ENCODE data around the gene CREBBP. TPM values are rescaled to one million over a fixed set of nuclear protein-coding genes. Genes with fewer than 3 reads are reported as not detected.

Gene CREBBP
- total and polyA plus RNA-seq, 9 donors: 35.6 to 94.5 (median 78.3) TPM

DNA sequence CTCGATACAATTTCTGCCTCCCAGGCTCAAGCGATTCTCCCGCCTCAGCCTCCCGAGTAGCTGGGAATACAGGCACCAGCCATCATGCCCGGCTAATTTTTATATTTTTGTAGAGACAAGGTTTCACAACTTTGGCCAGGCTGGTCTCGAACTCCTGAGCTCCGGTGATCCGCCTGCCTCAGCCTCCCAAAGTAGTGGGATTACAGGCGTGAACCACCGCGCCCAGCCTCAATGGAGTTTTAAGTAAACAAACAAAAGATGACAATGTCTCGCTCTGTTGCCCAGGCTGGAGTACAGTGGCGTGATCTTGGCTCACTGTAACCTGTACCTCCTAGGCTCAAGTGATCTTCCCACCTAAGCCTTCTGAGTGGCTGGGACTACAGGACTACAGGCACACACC is 110.6 kb downstream of the CREBBP start:
- intact Hi-C loops (cut with DNase I): loop anchor here in 1 of 4 donors (10.0 kb wide), 1 partner anchor 105 kb away; no protein-coding TSS in a partner anchor
- Histone ChIP-seq H3K27ac (no peak overlapping the region), H3K4me3 (no peak overlapping the region), H3K36me3 (no peaks in the 10 kb centered on the region), H3K4me1 (ENCODE audit: insufficient read depth) (peaks cover 4% of the 10 kb centered on the region), H3K9me3 (no peaks in the 10 kb centered on the region), H3K27me3 (no peaks in the 10 kb centered on the region)
- no peak for DNase-seq
- 96 to 97% (median 97%) methylated on average over 13 of the region's 13 CpGs for WGBS, 3 donors
- no peak for TF ChIP-seq POLR2A (IDR thresholded peaks at IDR 0.05)
- TF ChIP-seq EP300 (IDR thresholded peaks at IDR 0.05): no peak
- TF ChIP-seq, protein P1, sequence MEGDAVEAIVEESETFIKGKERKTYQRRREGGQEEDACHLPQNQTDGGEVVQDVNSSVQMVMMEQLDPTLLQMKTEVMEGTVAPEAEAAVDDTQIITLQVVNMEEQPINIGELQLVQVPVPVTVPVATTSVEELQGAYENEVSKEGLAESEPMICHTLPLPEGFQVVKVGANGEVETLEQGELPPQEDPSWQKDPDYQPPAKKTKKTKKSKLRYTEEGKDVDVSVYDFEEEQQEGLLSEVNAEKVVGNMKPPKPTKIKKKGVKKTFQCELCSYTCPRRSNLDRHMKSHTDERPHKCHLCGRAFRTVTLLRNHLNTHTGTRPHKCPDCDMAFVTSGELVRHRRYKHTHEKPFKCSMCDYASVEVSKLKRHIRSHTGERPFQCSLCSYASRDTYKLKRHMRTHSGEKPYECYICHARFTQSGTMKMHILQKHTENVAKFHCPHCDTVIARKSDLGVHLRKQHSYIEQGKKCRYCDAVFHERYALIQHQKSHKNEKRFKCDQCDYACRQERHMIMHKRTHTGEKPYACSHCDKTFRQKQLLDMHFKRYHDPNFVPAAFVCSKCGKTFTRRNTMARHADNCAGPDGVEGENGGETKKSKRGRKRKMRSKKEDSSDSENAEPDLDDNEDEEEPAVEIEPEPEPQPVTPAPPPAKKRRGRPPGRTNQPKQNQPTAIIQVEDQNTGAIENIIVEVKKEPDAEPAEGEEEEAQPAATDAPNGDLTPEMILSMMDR (IDR thresholded peaks at IDR 0.05): no peak

DNA sequence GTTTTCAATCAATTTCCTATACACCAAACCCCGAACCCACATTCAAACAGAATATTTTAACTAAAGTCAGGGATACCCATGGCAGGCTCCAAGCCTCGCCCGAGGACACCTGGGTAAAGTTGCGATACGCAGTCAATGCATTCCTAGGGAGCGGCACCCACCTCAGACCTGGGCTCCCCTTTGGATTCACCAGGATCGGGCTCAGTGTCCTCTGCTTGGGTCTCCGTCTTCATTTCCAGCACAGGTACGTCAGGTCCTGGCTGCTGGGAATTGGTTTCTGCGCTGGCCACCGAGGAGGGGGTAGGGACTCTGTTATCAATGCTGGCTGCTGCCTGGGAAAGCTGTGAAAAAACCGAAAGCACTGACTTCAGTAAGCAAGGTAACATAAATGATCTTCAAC is 111.5 kb downstream of the CREBBP start:
- Histone ChIP-seq H3K4me1 (ENCODE audit: insufficient read depth) (peaks cover 2% of the 10 kb centered on the region), H3K9me3 (no peaks in the 10 kb centered on the region), H3K36me3 (no peaks in the 10 kb centered on the region), H3K27me3 (no peaks in the 10 kb centered on the region), H3K4me3 (no peak overlapping the region), H3K27ac (no peak overlapping the region)
- WGBS, 3 donors: 93 to 96% (median 95%) methylated on average over 12 of the region's 12 CpGs
- intact Hi-C loops (cut with DNase I): no loop called here
- no peak for DNase-seq
- TF ChIP-seq EP300 (IDR thresholded peaks at IDR 0.05) (no peak), POLR2A (IDR thresholded peaks at IDR 0.05) (no peak)
- TF ChIP-seq, protein P1 (IDR thresholded peaks at IDR 0.05): no peak

DNA sequence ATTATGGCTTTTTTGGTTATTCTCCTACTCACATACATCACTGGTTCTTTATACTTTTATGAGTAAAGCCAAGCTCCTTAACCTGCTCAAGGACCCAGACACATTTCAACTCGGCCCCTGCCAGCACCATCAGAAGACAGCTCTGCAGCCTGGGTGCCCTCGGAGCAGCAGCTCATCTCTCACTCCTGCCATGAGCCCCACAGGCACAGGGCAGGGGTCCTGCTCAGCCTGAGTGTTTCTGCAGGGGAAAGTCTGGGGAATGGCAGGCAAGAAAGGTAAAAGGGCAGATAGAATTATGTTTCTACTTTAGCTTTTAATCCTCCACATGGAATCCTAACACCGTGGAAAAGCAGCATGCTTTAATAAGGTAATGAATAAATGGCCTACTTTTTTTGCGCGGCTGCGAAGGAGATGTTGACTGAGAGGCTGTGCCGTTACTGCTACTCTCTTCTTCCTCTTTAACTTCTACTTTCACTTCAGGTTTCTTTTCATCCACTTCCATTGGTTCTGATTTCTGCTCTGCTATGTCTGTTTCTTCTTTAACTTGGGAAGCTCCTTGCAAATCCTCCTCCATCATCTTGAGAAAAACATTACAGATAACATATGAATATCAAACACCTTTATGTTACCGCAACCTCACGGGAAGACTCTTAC is 113.1 kb downstream of the CREBBP start:
- Histone ChIP-seq H3K9me3 (no peaks in the 10 kb centered on the region), H3K36me3 (no peaks in the 10 kb centered on the region), H3K4me3 (no peak overlapping the region), H3K27me3 (no peaks in the 10 kb centered on the region), H3K4me1 (ENCODE audit: insufficient read depth) (no peaks in the 10 kb centered on the region), H3K27ac (no peak overlapping the region)
- 92 to 95% (median 93%) methylated on average over 9 of the region's 9 CpGs for WGBS, 3 donors
- no peak for DNase-seq
- intact Hi-C loops (cut with DNase I): no loop called here
- TF ChIP-seq, protein P1 (IDR thresholded peaks at IDR 0.05): no peak
- TF ChIP-seq POLR2A (IDR thresholded peaks at IDR 0.05): no peak
- TF ChIP-seq EP300 (IDR thresholded peaks at IDR 0.05): no peak

DNA sequence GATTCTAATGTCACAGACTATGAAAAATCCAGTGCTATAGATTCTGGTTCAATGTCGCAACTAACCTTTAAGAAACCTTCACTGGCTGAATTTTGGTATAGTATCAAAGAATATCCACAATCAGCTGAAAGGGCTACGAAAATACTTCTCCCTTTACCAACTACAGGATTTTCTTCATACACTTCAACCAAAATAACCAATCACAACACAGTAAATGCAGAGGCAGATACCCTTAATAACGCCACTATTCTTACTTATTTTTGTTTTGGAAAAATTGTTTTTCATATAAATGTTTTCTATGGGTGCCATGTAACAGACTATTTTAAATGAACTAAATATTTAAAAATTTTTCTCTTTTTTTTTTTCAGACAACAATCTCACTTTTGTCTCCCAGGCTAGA is 114.3 kb downstream of the CREBBP start:
- WGBS, 3 donors: 94 to 98% (median 95%) methylated on average over 3 of the region's 3 CpGs
- intact Hi-C loops (cut with DNase I): no loop called here
- H3K36me3 ChIP-seq: no peaks in the 10 kb centered on the region

More for the DNA sequence above, 114.3 kb downstream of the CREBBP start:
- H3K27me3 ChIP-seq: no peaks in the 10 kb centered on the region
- no peaks in the 10 kb centered on the region for H3K4me1 ChIP-seq (ENCODE audit: insufficient read depth)
- no peak for DNase-seq
- H3K4me3 ChIP-seq: no peak overlapping the region
- no peak overlapping the region for H3K27ac ChIP-seq
- TF ChIP-seq, protein P1 (IDR thresholded peaks at IDR 0.05): no peak
- TF ChIP-seq EP300 (IDR thresholded peaks at IDR 0.05) (no peak), POLR2A (IDR thresholded peaks at IDR 0.05) (no peak)
- no peaks in the 10 kb centered on the region for H3K9me3 ChIP-seq
